ENCODE data around the gene DDX51.
A peak's percentile ranks its signal among the peaks of the same experiment; 100 is the strongest.

Gene DDX51

GRCh38 chr12:132146772-132147422, 2.8 kb upstream of the DDX51 start:
- ATAC-seq, result no peak
- no peak for DNase-seq
- peaks cover 4% of the 10 kb centered on the region for H3K36me3 Mint-ChIP-seq (ENCODE audit: low read depth)
- no peak overlapping the region for H3K4me3 Mint-ChIP-seq
- no peak overlapping the region for H3K27ac Mint-ChIP-seq
- peaks cover 29% of the 10 kb centered on the region for H3K4me1 Mint-ChIP-seq
- H3K9me3 Mint-ChIP-seq, result no peaks in the 10 kb centered on the region
- peaks cover 2% of the 10 kb centered on the region for H3K27me3 Mint-ChIP-seq

- DNase-seq (no peak), ATAC-seq (no peak)
- Mint-ChIP-seq H3K4me1 (peaks cover 29% of the 10 kb centered on the region), H3K4me3 (peak overlapping the region; percentile 89), H3K27ac (no peak overlapping the region), H3K9me3 (no peaks in the 10 kb centered on the region), H3K36me3 (ENCODE audit: low read depth) (peaks cover 4% of the 10 kb centered on the region), H3K27me3 (peaks cover 2% of the 10 kb centered on the region)
Measured at GRCh38 chr12:132146098-132146497, 2.0 kb upstream of the DDX51 start.

GRCh38 chr12:132145334-132145733, 1.2 kb upstream of the DDX51 start:
- Mint-ChIP-seq H3K36me3 (ENCODE audit: low read depth) (peaks cover 7% of the 10 kb centered on the region), H3K9me3 (no peaks in the 10 kb centered on the region), H3K27ac (peak overlapping the region; percentile 89), H3K4me1 (peaks cover 29% of the 10 kb centered on the region), H3K27me3 (peaks cover 2% of the 10 kb centered on the region), H3K4me3 (peak overlapping the region; percentile 89)
- DNase-seq (no peak), ATAC-seq (no peak)

GRCh38 chr12:132144810-132145168, 670 bp upstream of the DDX51 start:
- Mint-ChIP-seq H3K27me3 (peaks cover 2% of the 10 kb centered on the region), H3K9me3 (no peaks in the 10 kb centered on the region), H3K4me1 (peaks cover 29% of the 10 kb centered on the region), H3K27ac (peak overlapping the region; percentile 89), H3K36me3 (ENCODE audit: low read depth) (peaks cover 7% of the 10 kb centered on the region), H3K4me3 (peak overlapping the region; percentile 89)
- DNase-seq (no peak), ATAC-seq (peak; percentile 0)

- Mint-ChIP-seq H3K4me1 (peaks cover 29% of the 10 kb centered on the region), H3K4me3 (peak overlapping the region; percentile 84), H3K36me3 (ENCODE audit: low read depth) (peaks cover 12% of the 10 kb centered on the region), H3K27me3 (peaks cover 2% of the 10 kb centered on the region), H3K27ac (peak overlapping the region; percentile 55), H3K9me3 (no peaks in the 10 kb centered on the region)
- ATAC-seq, result peak; percentile 37
- DNase-seq, result peak; percentile 30
Measured at GRCh38 chr12:132143336-132144071, 615 bp downstream of the DDX51 start.

- ATAC-seq (no peak), DNase-seq (no peak)
- Mint-ChIP-seq H3K4me1 (peaks cover 29% of the 10 kb centered on the region), H3K36me3 (ENCODE audit: low read depth) (peaks cover 15% of the 10 kb centered on the region), H3K9me3 (no peaks in the 10 kb centered on the region), H3K27me3 (peaks cover 2% of the 10 kb centered on the region), H3K27ac (peak overlapping the region; percentile 55), H3K4me3 (peak overlapping the region; percentile 84)
Measured at GRCh38 chr12:132142679-132143335, 1.3 kb downstream of the DDX51 start.

GRCh38 chr12:132141976-132142678, 2.0 kb downstream of the DDX51 start:
- DNase-seq, result no peak
- H3K9me3 Mint-ChIP-seq, result no peaks in the 10 kb centered on the region
- H3K27ac Mint-ChIP-seq, result no peak overlapping the region
- ATAC-seq, result no peak
- H3K4me1 Mint-ChIP-seq, result peaks cover 29% of the 10 kb centered on the region
- peak overlapping the region; percentile 84 for H3K4me3 Mint-ChIP-seq
- peaks cover 15% of the 10 kb centered on the region for H3K36me3 Mint-ChIP-seq (ENCODE audit: low read depth)
- peaks cover 2% of the 10 kb centered on the region for H3K27me3 Mint-ChIP-seq

GRCh38 chr12:132140918-132141841, 2.9 kb downstream of the DDX51 start:
- Mint-ChIP-seq H3K9me3 (no peaks in the 10 kb centered on the region), H3K4me3 (no peak overlapping the region)

GRCh38 chr12:132140501-132140900, 3.6 kb downstream of the DDX51 start:
- H3K27me3 Mint-ChIP-seq, result peaks cover 2% of the 10 kb centered on the region
- H3K4me3 Mint-ChIP-seq, result no peak overlapping the region

More at GRCh38 chr12:132140918-132141841, 2.9 kb downstream of the DDX51 start:
- H3K27ac Mint-ChIP-seq, result no peak overlapping the region
- ATAC-seq (no peak), DNase-seq (no peak)
- peaks cover 25% of the 10 kb centered on the region for H3K4me1 Mint-ChIP-seq
- peaks cover 2% of the 10 kb centered on the region for H3K27me3 Mint-ChIP-seq
- H3K36me3 Mint-ChIP-seq (ENCODE audit: low read depth), result peaks cover 15% of the 10 kb centered on the region

GRCh38 chr12:132139912-132140311, 4.2 kb downstream of the DDX51 start:
- Mint-ChIP-seq H3K27me3 (peaks cover 2% of the 10 kb centered on the region), H3K4me3 (no peak overlapping the region), H3K27ac (no peak overlapping the region), H3K4me1 (peaks cover 12% of the 10 kb centered on the region), H3K36me3 (ENCODE audit: low read depth) (peaks cover 15% of the 10 kb centered on the region), H3K9me3 (no peaks in the 10 kb centered on the region)
- ATAC-seq, result no peak
- no peak for DNase-seq

More at GRCh38 chr12:132140501-132140900, 3.6 kb downstream of the DDX51 start:
- peaks cover 15% of the 10 kb centered on the region for H3K36me3 Mint-ChIP-seq (ENCODE audit: low read depth)
- H3K27ac Mint-ChIP-seq, result no peak overlapping the region
- DNase-seq (no peak), ATAC-seq (no peak)
- peaks cover 18% of the 10 kb centered on the region for H3K4me1 Mint-ChIP-seq
- no peaks in the 10 kb centered on the region for H3K9me3 Mint-ChIP-seq

- no peak overlapping the region for H3K4me3 Mint-ChIP-seq
- ATAC-seq, result no peak
- no peak overlapping the region for H3K27ac Mint-ChIP-seq
Measured at GRCh38 chr12:132138941-132139871, 4.9 kb downstream of the DDX51 start.

GRCh38 chr12:132137483-132138125, 6.5 kb downstream of the DDX51 start:
- no peak for ATAC-seq
- no peak for DNase-seq
- Mint-ChIP-seq H3K4me1 (peaks cover 4% of the 10 kb centered on the region), H3K27me3 (no peaks in the 10 kb centered on the region), H3K9me3 (no peaks in the 10 kb centered on the region), H3K4me3 (no peak overlapping the region), H3K36me3 (ENCODE audit: low read depth) (peaks cover 11% of the 10 kb centered on the region), H3K27ac (peak overlapping the region; percentile 39)

More at GRCh38 chr12:132138941-132139871, 4.9 kb downstream of the DDX51 start:
- Mint-ChIP-seq H3K27me3 (peaks cover 1% of the 10 kb centered on the region), H3K4me1 (peaks cover 9% of the 10 kb centered on the region), H3K9me3 (no peaks in the 10 kb centered on the region), H3K36me3 (ENCODE audit: low read depth) (peaks cover 14% of the 10 kb centered on the region)
- no peak for DNase-seq

Measured in activated naive CD8-positive, alpha-beta T cell treated with anti-CD3 and anti-CD28 coated beads, Interleukin-2, amount 50 U/mL, for 24 hours (primary cell).